Activated CD4-positive, alpha-beta T cell treated with anti-CD3 and anti-CD28 coated beads, Interleukin-10, Interleukin-2, amounts not matched to agents 100 ng/mL and 50 ng/mL, durations not matched to agents 16 hours and 8 hours (primary cell): ENCODE data around the gene FIBCD1.
A peak's percentile ranks its signal among the peaks of the same experiment; 100 is the strongest.

Experiments used
- DNase-seq: peaks from one replicate; pipeline ENCODE4 v3.0.0-alpha.2; 2020

Gene FIBCD1

DNA sequence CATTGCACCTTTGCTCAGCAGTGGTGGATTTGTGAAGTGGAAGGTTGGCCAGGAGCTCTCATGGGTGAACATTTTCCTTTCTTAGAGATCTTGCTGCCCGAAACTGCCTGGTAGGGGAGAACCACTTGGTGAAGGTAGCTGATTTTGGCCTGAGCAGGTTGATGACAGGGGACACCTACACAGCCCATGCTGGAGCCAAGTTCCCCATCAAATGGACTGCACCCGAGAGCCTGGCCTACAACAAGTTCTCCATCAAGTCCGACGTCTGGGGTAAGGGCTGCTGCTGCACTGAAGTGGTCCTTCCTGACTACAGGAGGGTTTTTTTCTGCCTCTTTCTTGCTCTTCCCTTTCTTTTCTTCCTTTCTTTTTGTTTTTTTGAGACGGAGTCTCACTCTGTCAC lies 64.3 kb downstream of the FIBCD1 start:
- DNase-seq: no peak

DNA sequence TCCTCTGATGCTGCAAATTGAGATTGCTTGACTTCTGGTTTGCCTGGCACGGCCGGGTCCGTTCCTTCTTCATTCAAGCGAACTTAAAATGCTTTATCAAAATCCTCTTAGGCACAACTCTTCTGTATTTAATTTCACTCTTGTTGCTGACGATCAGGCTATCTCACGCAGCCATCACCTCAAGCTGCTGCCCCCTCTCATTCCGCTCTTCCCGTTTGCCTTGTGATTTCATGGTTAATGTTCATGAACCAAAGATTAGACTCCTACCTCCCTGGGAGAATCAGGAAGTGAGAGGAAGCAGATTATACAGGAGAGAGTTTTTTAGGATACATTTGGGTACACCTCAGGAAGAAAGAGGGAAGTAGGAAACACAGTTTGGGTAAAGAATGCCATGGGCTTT lies 65.1 kb downstream of the FIBCD1 start:
- no peak for DNase-seq

DNA sequence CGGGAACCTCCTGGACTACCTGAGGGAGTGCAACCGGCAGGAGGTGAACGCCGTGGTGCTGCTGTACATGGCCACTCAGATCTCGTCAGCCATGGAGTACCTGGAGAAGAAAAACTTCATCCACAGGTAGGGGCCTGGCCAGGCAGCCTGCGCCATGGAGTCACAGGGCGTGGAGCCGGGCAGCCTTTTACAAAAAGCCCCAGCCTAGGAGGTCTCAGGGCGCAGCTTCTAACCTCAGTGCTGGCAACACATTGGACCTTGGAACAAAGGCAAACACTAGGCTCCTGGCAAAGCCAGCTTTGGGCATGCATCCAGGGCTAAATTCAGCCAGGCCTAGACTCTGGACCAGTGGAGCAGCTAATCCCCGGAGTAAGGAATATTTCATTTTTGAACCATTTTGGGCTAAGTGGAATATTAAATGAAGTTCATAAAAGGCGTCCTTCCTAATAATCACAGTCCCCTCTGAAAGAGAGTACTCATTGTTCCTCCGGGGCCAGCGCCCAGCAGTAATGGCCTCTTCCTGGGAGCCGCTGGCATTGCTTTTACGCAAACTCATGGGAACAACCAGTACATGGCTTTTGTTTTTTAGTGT lies 66.0 kb downstream of the FIBCD1 start:
- no peak for DNase-seq

DNA sequence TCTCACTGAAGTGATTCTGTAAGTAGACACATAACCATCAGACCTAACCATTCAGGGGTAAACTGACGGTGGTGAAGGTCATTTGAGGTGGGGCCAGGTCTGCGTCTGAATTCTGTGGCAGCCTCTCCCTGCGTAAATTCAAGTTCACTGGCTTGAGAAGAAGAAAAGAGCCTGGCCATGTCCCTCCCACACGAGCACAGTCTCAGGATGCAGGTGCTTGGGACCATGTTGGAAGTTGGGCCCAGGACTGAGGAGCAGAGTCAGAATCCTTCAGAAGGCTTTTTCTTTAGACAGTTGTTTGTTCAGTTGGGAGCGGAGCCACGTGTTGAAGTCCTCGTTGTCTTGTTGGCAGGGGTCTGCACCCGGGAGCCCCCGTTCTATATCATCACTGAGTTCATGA lies 66.5 kb downstream of the FIBCD1 start:
- no peak for DNase-seq

DNA sequence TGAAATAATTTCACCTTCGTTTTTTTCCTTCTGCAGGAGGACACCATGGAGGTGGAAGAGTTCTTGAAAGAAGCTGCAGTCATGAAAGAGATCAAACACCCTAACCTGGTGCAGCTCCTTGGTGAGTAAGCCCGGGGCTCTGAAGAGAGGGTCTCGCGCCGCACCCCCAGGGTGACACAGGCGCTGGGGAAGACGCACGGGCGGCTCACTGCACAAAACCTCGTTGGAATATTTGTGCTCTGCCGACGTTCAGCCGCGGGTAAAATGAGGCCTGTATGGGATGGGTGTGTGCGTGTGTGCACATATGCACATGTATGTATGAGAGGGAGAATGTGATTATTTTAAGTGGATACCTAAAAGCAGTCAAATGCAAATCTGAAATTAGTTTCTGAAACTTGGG lies 67.0 kb downstream of the FIBCD1 start:
- DNase-seq: no peak

DNA sequence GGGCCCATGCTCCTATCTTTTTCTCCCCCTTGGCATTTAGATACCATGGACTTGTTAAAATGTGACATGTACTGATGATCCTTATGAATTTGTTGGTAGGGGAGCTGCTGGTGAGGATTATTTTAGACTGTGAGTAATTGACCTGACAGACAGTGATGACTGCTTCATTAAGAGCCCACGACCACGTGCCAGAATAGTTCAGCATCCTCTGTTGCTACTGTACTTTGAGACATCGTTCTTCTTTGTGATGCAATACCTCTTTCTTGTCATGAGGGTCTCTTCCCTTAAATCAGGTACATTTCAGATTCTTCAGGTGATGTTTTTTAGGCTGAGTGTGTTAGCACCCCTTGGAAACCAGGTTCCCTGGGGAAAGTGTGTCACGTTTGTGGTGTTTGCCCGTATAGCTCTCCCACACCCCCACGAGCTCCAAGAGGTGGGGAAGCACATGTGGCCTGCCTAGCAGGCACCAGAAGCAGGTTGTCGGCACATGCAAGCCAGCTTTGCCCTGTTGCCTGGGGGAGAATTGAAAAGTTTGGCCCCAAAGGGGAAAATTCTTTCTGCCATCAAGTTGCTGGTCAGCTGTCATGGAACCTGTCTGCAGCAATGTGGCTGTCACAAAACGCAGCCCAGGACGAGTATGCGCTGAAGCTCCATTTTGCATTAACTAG lies 67.5 kb downstream of the FIBCD1 start:
- no peak for DNase-seq

DNA sequence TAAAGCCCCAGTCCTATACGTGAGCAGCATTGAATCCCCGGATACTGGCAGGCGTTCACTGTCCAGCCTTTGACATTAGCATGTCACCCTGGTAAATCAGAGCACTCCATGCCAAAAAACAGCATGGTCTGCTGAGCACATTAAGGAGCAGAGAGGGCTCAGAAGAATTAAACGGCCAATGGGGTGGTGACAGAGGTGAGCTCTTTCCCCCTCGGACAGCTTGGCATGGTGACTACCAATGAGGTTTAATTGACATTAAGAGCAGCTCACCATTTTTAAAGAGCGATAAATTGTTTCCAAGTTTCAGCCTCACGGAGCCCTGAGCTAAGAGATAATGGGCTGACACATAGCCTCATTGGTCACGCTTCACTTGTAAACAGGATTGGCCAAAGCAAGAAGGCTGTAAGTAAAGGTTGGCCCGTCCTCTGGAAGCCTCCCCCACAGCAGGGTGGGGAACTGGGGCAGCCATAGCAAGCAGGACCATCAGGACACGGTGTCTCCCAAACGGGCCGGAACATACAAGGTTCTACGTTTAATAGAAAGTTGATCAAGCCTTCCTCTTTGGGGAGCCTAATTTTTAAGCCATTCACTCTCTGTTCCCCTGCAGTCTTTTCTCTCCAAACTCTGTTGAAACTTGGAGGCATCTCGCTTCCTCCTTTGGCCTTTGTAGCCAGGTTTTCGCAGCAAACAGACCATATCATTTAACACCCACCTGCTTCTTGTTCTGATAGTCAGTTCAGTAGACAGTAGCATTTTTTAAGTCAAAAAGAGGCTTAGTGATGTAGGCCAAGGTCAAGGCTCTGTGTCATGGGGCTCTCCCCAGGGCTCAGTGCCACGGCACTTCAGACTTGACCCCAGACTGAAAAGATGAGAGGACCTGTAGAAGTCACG lies 68.3 kb downstream of the FIBCD1 start:
- no peak for DNase-seq

DNA sequence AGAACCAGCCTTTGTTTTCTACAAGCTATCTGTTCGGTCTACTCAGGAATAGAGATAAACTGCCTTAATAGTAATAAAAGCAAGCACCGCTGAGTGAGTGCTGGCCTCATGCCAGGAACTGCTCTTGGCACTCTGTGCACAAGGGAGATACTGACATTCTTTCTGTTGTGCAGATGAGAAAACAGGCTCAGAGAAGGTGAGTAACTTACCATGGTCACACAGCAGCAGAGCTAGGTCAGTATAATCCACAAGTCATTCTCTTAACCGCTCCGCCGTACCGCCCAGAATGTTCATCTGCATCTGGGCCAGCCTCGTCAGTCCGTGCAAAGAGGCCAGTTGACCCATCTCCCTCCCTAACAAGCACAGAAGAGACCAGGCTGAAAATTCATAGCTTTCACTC lies 69.8 kb downstream of the FIBCD1 start:
- no peak for DNase-seq

DNA sequence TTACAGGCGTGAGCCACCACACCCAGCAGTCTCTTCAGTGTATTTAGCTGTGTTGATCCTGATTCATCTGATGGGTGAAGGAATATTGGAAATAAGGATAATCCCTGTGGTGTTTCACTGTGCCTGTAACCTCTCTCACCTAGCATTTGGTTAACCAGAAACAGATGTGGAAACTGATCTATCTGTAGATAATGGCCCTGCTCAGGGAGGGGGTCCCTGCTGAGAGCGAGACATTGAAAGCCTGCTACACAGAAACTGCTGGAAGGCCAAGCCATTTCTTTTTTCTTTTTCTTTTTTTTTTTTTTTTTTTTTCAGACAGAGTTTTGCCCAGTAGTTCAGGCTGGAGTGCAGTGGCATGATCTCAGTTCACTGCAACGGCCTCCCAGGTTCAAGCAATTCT lies 70.8 kb downstream of the FIBCD1 start:
- DNase-seq: no peak

DNA sequence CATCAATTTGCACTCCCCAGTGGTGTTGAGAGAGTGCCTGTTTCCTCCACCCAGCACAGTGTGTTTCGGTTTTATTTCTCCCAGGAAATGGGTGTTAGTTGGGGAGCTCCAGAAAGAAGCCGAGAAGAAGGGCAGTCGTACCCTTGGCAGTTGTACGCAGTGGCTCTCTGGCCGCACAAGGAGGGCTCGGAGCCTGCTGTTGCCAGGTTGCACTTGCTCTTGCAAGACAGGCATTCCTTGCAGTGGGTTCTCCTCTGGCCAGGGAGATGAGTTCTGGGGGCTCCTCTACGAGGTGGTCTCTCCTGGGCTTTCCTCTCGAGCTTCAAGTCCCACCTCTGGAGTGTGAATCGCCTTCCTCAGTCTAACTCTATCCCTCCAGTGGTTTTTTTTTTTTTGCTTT lies 71.5 kb downstream of the FIBCD1 start:
- DNase-seq: no peak

DNA sequence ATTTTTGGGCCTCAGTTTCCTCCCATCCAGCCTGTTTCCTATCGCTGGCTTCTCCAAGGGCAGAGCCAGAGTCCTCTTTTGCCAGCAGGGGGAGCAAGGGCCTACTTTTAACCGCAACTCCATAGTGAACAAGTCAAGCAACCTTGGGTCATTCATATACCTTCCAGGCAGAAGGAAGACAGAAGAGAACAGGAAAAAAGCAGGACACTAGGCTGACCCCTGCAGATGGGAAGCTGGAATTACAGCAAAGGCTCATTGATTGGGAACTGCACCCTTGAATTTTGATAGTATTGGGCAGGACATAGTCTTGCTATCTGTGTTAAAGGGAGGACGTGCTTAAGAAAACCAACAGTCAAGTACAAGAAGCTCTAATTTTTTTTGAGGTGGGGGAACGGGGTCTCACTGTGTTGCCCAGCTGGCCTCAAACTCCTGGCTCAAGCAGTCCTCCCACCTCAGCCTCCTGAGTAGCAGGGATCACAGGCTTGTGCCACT lies 72.5 kb downstream of the FIBCD1 start:
- peak; percentile 61 for DNase-seq

DNA sequence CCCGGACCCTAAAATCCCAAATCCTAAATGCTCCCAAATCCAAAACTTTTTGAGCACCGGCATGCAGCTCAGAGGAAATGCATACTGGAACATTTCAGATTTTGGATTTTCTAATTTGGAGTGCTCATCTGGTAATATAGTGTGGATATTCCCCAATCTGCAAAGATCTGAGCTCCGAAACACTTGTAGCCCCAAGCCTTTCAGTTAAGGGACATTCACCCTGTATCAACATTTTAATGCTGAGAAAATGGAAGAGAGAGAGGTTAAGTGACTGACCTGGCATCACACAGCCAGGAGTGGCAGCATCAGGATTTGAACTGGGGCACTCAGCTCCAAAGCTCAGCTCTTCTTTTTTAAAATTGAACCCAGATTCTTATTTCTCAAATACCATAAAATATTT lies 73.1 kb downstream of the FIBCD1 start:
- no peak for DNase-seq

DNA sequence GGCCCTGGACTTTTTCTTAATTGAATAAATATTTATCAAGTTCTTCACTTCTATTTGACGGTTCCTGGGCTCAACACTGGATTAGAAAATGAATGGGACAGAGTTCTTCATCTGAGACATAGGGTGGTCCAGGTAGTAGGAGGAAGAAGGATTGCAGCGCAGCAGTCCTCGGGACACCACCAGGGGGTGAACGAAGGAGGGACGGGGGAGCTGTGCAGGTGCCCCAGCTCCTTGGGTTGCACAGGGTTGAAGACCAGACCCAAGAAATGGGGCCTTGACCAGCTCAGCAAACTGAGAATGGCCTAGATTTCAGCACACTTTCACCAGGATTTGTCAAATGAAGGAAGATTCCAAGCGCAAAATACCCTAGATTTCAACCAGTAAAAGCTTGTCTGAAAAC lies 74.5 kb downstream of the FIBCD1 start:
- no peak for DNase-seq

DNA sequence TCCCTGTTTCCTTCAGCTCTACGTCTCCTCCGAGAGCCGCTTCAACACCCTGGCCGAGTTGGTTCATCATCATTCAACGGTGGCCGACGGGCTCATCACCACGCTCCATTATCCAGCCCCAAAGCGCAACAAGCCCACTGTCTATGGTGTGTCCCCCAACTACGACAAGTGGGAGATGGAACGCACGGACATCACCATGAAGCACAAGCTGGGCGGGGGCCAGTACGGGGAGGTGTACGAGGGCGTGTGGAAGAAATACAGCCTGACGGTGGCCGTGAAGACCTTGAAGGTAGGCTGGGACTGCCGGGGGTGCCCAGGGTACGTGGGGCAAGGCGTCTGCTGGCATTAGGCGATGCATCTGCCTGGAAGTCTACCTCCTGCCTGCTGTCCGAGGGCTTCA lies 76.3 kb downstream of the FIBCD1 start:
- no peak for DNase-seq

DNA sequence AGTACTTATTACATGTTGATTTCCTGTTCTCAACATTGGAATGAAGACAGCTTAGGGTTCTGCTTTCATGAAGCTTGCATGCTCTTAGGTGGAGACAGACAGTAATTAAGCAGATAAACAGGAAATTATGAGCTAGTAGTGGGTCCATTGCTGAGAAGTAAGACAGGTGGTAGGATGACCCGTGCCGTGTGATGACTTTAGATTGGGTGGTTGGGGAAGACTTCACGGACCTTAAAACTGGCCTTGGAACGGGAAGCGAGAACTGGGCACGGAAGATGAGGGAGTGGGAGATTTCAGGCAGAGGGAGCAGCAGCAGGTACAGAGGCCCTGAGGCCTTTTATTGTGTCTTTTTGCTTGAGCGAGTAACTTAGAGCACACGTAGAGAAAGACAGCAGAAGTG lies 76.8 kb downstream of the FIBCD1 start:
- DNase-seq: no peak

DNA sequence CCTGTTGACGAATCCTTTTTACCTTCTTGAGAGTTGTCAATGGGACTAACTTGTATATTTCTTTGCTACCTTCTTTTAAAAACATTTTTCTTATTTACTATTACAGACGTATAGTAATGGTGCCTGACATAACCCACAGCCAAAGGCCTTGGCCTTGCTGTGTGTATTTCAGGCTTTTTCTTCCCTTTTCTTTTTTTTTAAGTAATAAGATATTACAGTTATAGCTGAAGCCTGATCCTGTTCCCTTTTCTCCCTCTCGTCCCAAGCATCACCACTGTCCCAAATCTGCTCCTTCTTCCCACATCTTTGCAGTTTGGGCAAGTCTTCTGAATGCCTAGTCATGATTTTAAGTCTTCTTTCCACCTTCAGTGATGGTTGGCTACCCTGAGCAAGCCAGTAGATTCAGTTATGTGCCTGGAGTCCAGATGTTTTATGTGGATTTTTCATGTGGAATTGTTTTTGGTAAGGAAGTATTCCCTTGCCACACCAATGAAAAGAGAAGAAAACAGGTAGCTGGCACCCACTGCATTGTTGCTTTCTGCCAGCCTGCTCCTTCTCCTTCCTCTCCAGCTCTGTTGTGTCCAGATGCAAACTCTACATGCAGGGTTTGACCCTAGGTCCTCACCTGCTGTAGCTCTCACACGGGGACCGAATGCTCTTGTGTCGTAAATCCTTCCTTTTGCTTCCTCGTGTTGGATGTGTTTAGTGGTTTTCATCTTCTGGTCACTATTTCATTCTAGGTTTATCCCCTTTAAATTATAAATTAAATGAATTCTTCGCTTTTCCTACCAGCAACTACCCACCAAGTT lies 77.5 kb downstream of the FIBCD1 start:
- no peak for DNase-seq

DNA sequence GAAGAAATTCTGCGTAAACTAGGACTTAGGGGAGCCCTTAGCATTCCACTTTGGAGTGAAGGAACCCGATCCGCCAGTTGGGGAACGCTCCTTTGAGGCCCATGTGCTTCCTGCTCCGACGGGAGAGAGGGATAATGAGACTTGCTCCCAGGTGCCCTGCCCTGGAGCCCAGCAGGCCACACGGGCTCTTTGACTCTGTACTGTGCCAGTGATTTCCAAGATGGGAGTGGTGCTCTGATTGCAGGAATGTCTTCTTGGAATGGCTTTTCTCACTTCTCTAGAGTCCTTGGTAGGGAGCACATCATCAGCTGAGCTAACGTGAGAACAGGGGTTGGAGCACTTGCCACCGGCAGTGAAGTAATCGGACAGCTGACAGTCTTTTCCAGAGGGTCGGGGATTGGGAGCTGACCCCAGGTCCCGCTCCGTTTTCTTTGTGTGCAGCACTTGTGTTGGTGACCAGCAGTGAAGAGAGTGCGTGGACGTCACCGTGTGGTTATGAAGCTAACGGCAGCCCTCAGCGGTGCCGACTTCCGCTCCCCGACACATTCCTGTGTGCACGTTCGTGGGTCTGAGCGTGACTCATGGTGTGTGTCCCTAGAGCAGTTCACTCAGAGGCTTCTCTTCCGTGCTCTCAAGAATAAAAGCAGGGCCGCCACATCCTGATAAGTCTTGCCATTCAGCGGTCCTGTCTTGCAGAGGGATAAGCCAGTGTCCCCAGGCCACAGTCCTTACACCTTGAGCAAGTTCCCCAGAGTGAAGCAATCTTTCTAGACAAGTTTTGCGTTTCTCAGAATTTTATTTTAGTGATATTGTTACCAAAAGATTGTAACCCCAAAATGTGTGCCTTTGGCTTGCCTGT lies 78.4 kb downstream of the FIBCD1 start:
- DNase-seq: no peak

DNA sequence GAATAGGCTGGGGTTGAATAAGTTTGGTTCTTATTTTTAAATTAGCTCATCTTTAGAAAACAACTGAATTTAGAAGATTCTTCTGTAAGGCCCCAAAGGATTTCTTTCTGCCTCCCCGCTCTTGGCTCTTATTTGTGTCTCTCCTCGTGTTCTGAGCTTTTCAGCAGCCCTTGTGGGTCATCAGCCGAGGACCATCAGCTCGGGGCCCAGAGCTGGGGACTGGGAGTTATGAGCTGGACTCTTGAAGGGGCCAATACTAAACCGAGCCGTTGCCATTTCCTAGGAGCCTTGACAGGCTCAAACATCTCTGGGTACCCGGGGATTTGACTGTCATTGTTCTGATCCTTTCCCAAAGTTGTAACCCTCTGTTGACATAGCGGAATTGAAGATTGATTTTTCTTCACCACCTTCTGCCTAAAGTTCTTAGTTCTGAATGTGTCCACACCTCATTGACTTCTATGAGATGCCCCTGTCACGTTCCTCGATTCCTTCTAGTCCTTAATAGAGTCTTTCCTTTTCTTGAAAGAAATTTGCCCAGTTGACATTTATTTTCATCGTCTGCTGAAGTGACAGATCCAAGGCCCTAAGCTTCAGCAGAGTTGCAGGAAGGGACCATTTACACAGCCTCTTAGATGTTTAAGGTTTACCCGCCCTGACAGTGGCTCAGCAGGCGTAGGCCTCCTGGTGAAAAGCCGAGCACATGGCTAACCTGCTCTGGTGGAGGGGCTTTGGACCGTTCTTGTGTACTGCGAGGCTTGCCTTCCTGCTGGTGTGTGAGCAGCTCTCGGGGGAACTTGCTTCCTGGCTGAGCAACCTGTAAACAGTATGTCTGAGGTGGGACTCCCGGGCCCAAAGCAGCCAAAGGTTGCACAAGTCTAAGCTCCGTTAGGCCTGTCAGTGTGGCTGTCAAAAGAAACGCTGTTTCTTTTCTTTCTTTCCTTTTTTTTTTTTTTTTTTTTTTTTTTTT lies 80.0 kb downstream of the FIBCD1 start:
- no peak for DNase-seq

DNA sequence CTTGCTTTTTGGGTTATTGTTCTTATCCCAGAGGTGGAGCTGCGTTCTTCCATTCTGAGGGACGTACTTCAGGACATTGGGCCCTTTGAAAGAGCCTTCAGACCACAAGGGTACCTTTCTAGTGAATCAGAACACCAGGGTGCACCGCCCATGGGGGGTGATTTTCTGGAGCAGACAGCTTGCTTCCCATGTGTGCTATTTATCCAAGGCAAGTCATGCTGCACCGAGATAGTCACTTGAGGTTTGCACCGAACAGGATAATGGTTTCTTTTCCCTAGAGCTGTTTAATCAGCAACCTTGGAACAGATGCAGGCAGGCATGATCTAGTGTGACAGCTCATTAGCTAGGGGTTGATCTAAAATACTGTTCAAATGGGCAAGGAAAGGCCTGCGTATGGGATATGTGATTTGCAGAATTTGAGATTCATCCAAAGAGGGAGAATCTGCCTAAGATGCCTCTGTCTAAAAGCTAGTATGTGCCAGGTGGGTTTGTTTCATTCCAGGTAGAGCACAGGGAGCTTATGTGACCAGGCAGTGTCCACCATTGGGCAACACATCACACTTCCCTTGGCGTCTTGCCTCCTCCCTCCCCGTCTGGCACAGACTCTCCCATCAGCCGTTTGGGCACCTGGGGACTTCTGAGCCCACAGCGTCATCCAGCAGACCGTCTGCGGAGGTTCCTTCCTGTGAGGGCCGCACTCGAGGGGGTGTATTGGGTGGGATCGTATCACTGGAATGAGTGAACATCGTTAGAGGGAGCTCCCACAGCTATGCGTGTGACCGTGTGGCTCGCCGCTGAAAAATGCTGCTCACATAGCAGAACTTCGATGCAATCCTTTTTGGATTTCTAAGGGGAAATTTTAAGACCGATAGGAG lies 80.9 kb downstream of the FIBCD1 start:
- no peak for DNase-seq

DNA sequence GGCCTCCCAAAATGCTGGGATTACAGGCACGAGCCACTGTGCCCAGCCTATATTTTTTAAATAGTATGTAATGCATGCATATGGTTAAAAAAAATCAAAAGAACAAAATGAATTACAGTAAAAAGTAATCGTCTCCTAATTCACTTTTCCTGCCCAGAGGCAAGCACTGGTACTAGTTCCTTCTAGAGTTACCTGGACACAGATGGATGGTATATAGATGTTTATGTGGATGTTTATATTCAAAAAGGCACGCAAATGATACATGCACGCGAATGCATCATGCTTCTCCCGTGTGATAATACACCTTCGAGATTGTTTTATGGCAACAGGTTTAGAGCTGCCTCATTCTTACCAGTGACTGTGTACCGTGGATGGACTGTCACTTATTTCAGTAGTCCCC lies 82.6 kb downstream of the FIBCD1 start:
- DNase-seq: no peak
